Muscle layer of duodenum (tissue), 2 donors: ENCODE measurements around the gene TXN2.
A peak's percentile ranks its signal among the peaks of the same experiment; 100 is the strongest.
"Not testable (repeated sequence)": the region's sequence is repeated elsewhere in the genome, so short reads cannot be mapped to it uniquely, and the experiment has no call there.

Source experiments
- H3K27ac ChIP-seq: one replicate; pipeline ENCODE4 v1.7.0; 2013; ENCODE audit warnings: mild to moderate bottlenecking, low read length
- H3K27me3 ChIP-seq: one replicate; pipeline ENCODE4 v1.7.0; 2013; ENCODE audit warnings: low read depth, mild to moderate bottlenecking, control low read depth, low read length
- H3K36me3 ChIP-seq, 2 donors: one replicate each; pipeline ENCODE4 v1.7.0; 2013; ENCODE audit warnings: low read length in 2 of 2, control low read depth in 1 of 2, mild to moderate bottlenecking in 1 of 2; ENCODE audit not compliant: insufficient read depth in 2 of 2, control insufficient read depth in 1 of 2
- H3K4me1 ChIP-seq, 2 donors: one replicate each; pipeline ENCODE4 v1.7.0; 2013; ENCODE audit warnings: low read length in 2 of 2, mild to moderate bottlenecking in 2 of 2, control low read depth in 1 of 2, moderate library complexity in 1 of 2; ENCODE audit not compliant: insufficient read depth in 2 of 2, control insufficient read depth in 1 of 2
- H3K4me3 ChIP-seq, 2 donors: one replicate each; pipeline ENCODE4 v1.7.0; 2013; ENCODE audit warnings: low read length in 2 of 2, low read depth in 1 of 2, mild to moderate bottlenecking in 1 of 2
- H3K9me3 ChIP-seq, 2 donors: one replicate each; pipeline ENCODE4 v1.7.0; 2013; ENCODE audit warnings: low read length in 2 of 2, control low read depth in 1 of 2, mild to moderate bottlenecking in 1 of 2; ENCODE audit not compliant: control insufficient read depth in 1 of 2
- donor health status: healthy.

Gene TXN2

DNA sequence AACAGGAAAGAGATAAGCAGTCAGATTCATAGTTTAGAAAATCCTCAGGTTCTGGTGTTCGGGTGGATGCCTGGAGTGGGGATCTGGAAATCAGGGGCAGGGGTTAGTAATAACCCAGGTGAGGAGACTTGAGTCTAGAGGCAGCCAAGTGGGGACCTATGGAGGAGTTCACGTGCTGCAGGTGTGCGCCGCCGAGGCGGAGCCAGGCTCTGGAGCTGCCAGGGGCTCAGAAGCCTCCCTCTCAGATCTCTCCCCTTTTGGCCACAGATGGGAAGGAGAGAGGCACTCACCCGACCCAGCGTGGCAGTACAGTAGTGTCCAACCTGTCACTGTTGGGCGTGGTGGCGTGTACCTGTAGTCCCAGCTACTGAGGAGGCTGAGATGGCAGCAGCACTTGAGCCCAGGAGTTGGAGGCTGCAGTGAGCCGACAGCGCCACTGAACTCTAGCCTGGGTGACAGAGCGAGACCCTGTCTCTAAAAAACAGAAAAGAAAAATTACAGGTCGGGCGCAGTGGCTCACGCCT lies 27.5 kb downstream of the TXN2 start:
- Histone ChIP-seq H3K36me3 (no peaks in the 10 kb centered on the region), H3K4me1 (peaks cover 10 to 12% of the 10 kb centered on the region in 2 donors), H3K9me3 (no peaks in the 10 kb centered on the region), H3K4me3 (no peak overlapping the region), H3K27me3 (no peaks in the 10 kb centered on the region), H3K27ac (no peak overlapping the region)

DNA sequence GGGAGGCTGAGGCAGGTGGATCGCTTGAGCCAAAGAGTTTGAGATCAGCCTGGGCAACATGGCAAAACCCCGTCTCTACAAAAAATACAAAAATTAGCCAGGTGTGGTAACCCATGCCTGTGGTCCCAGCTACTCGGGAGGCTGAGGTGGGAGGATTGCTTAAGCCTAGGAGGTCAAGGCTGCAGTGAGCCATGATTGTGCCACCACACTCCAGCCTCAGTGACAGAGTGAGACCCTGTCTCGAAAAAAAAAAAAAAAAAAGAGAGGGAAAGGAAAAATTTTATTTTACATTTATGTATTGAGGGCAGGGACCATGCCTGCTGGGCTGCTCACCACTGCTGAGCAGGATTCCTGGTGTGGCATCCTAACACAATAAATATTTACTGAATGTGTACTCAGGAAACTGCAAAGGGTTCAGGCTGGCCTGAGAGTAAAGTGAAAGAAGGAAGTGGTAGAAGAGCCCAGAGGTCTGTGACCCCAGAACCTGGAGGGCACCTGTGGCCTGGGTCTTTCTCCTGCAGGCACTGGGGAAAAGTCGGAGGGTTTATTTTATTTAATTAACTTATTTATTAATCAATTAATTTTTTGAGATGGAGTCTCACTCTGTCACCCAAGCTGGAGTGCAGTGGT lies 28.3 kb downstream of the TXN2 start:
- not testable (repeated sequence) for H3K36me3 ChIP-seq, H3K27me3 ChIP-seq, H3K9me3 ChIP-seq, H3K4me3 ChIP-seq
- Histone ChIP-seq H3K4me1 (peaks cover 9 to 12% of the 10 kb centered on the region in 2 donors), H3K27ac (peak overlapping the region; percentile 72)

DNA sequence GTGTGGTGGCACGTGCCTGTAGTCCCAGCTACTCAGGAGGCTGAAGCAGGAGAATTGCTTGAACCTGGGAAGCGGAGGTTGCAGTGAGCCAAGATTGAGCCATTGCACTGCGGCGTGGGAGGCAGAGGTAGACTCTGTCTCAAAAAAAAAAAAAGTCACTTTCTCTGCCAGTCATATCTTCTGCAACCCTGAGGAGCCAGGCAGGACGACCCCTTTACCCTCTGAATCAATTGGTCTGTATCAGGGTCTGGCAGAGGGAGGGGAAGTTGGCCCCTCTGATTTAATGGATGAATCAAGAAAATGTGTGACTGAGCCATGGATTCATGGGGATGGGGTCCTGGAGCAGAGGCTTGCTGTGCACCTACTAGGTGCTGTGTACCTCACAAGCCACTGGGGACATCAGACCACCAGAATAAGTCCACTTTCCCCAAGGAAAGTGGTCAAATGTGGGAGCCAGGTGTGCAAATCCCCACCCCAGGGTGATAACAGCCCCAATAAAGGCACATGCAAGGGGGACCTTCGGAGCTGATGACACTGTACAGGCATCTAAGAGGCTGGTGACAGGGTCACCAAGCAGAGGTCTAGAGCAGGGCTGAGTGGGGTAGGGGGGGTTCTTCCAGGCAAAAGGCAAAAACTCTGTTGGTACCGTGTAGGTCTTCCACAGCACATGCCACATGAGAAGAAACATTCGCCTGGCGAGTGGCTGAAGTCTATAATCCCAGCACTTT lies 29.0 kb downstream of the TXN2 start:
- Histone ChIP-seq H3K4me3 (no peak overlapping the region), H3K4me1 (peaks cover 6 to 12% of the 10 kb centered on the region in 2 donors), H3K36me3 (no peaks in the 10 kb centered on the region), H3K27me3 (no peaks in the 10 kb centered on the region), H3K9me3 (no peaks in the 10 kb centered on the region), H3K27ac (peak overlapping the region; percentile 72)

DNA sequence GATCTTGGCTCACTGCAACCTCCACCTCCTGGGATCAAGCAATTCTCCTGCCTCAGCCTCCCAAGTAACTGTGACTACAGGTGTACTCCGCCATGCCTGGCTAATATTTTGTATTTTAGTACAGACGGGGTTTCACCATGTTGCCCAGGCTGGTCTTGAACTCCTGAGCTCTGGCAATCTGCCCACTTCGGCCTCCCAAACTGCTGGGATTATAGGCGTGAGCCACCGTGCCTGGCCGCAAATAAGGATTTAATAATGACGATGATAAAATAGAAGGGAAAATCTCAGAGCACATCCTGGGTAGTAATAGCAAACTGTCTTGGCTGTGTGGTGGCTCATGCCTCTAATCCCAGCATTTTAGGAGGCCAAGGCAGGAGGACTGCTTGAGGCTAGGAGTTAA lies 30.5 kb downstream of the TXN2 start:
- H3K4me3 ChIP-seq, H3K9me3 ChIP-seq, H3K27me3 ChIP-seq, H3K36me3 ChIP-seq: not testable (repeated sequence)
- peaks cover 6 to 12% of the 10 kb centered on the region in 2 donors for H3K4me1 ChIP-seq
- H3K27ac ChIP-seq: peak overlapping the region; percentile 35

DNA sequence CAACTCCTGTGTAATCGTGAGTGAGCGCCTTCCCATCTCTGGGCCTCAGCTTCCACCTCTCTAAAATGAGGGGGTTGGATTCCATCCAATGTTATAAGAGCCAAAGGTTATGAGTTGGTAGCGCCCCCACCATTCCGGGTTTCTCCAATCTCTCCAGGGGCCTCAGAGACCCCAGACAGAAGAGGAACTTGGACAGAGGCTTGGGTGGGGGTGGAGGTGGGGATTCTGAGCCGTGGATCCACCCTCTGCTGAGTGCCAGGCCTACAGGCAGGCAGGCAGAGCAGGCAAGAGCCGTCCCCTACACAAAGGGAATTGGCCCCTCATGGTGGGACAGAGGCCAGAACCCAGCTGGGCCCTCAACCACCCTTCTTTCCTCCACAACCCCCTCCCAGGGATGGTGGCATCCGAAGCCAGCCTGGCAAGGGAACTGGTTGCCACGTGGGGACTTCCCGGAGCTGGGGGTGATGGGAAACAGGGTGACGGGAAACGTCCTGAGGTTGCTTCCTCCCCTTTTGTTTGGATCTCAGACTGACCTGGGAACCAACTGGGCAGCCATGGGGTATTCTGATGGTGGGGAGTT lies 31.8 kb downstream of the TXN2 start:
- no peaks in the 10 kb centered on the region for H3K9me3 ChIP-seq
- peaks cover 6 to 7% of the 10 kb centered on the region in 2 donors for H3K4me1 ChIP-seq

DNA sequence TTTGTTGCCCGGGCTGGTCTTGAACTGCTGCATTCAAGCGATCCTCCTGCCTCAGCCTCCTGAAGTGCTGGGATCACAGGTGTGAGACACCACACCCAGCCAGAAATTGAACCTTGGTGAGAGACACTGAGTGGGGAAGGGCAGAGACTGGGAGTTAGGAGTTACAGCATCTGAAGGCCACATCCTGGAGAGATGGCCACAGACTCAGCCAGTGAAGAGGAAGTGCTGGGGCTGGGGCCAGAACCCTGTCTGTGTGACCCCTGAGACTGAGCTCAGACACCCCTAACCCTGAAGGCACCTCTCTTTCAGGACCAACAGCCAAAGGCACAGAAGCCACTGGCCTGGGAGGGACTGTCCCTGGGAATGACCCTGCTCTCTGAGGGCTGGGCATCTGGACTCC lies 33.8 kb downstream of the TXN2 start:
- no peak overlapping the region for H3K27ac ChIP-seq
- no peaks in the 10 kb centered on the region for H3K36me3 ChIP-seq
- H3K4me3 ChIP-seq: no peak overlapping the region
- H3K4me1 ChIP-seq: peaks cover 5 to 9% of the 10 kb centered on the region in 2 donors
- H3K27me3 ChIP-seq: no peaks in the 10 kb centered on the region
- no peaks in the 10 kb centered on the region for H3K9me3 ChIP-seq

More for the DNA sequence above, 31.8 kb downstream of the TXN2 start:
- H3K4me3 ChIP-seq: no peak overlapping the region
- no peaks in the 10 kb centered on the region for H3K36me3 ChIP-seq
- H3K27me3 ChIP-seq: no peaks in the 10 kb centered on the region
- H3K27ac ChIP-seq: no peak overlapping the region

DNA sequence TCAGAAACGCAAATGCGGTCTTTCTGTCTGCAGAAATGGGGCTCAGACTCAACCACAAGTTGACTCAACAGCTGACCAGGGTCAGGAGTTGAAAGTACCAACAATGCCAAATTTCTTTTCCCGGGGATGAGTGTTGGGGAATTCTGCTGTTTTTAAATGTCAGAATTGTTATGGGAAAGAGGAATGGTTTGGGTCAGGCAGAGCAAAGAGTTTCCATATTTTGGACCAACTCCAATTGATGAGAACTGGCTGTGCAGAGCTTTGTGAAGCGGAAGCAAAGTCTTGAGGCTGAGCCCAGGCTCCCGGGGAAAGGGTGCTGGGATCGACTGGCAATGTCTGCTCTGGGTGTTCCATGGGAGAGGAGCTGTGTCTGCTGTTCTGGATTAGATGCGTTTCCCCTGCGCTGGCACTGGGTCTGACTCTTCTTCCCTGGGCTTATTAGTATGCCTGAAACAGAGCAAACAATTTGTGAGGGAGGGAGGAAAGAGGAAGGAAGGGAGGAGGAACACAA lies 36.2 kb downstream of the TXN2 start:
- peak overlapping the region; percentile 65 for H3K27ac ChIP-seq
- H3K4me1 ChIP-seq: peaks cover 0 to 3% of the 10 kb centered on the region in 2 donors
- no peaks in the 10 kb centered on the region for H3K27me3 ChIP-seq

DNA sequence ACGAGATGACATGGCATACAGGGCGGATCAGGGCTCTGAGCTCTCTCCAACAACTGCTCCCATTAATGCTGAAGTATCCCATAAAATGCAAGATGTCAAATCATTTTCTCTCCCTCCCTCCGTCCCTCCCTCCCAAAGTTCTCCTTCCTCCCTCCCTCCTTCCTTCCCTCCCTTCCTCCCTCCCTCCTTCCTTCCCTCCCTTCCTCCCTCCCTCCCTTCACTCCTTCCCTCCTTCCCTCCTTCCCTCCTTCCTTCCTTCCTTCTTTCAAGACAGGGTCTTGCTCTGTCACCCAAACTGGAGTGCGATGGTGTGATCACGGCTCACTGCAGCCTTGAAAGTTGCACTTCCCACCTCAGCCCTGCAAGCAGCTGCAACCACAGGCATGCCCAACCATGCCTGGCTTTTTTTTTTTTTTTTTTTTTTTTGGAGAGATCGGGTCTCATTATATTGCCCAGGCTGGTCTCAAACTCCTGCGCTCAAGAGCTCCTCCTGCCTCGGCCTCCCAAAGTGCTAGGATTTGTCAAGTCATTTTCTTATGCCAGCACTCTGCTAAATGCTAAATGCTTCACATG lies 38.2 kb downstream of the TXN2 start:
- Histone ChIP-seq H3K4me1 (peaks cover 0 to 6% of the 10 kb centered on the region in 2 donors), H3K4me3 (no peak overlapping the region), H3K36me3 (no peaks in the 10 kb centered on the region), H3K27me3 (no peaks in the 10 kb centered on the region), H3K27ac (no peak overlapping the region), H3K9me3 (no peaks in the 10 kb centered on the region)

More for the DNA sequence above, 36.2 kb downstream of the TXN2 start:
- Histone ChIP-seq H3K36me3 (no peaks in the 10 kb centered on the region), H3K9me3 (no peaks in the 10 kb centered on the region), H3K4me3 (no peak overlapping the region)

DNA sequence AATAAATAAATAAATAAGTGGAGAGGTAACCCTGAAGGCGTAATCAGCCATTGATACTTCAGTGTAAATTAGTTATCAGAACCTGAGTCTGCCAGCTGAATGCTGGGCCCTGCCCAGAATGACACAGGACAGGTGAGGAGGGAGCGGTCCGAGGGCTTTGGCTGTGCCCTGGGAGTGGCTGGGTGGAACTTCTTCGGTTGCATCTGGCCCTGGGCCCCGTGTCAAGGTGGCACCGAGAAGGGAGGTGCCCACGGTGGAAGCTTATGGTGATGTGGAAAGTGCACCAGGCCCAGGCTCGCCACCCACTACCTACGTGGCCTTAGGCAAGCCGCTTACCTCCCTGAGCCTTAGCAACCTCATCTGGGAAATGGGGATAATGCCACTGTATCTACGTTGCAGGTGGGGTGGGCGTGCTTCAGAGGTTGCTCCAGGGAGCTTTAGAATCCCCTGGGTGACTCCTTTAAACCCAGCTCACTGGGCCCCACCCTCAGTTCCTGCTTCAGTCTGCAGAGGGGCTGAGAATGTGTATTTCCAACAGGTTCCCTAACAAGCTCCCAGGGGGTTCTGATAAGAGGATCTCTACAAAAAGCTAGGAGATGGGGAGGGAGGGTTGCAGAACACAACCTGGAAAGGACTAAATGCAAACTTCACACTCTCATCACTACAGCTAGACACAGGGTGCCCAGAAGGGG lies 38.8 kb downstream of the TXN2 start:
- no peaks in the 10 kb centered on the region for H3K27me3 ChIP-seq

DNA sequence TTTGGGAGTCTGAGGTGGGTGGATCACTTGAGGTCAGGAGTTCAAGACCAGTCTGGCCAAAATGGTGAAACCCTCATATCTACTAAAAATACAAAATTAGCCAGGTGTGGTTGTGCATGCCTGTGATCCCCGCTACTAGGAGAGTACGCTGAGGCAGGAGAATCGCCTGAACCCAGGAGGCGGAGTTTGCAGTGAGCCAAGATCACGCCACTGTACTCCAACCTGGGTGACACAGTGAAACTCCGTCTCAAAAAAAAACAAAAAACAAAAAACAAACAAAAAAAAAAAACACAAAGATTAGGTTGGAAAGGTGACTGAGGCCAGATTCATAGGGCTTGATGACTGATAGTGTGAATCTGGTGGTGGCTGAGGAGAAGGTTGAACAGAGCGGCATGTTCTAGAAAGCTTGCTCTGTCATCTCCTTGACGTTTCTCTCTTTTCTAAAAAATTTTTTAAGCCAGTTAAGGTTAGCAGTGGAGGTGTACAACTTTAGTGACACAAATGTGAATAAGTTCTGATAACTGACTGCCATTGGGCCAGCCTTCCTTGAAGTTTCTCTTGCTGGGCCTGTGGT lies 40.9 kb downstream of the TXN2 start:
- no peak overlapping the region for H3K4me3 ChIP-seq
- H3K27me3 ChIP-seq: no peaks in the 10 kb centered on the region
- no peaks in the 10 kb centered on the region for H3K9me3 ChIP-seq
- H3K27ac ChIP-seq: no peak overlapping the region
- H3K4me1 ChIP-seq: peaks cover 6 to 8% of the 10 kb centered on the region in 2 donors
- no peaks in the 10 kb centered on the region for H3K36me3 ChIP-seq

More for the DNA sequence above, 38.8 kb downstream of the TXN2 start:
- Histone ChIP-seq H3K27ac (no peak overlapping the region), H3K9me3 (no peaks in the 10 kb centered on the region), H3K4me1 (peaks cover 0 to 6% of the 10 kb centered on the region in 2 donors), H3K36me3 (no peaks in the 10 kb centered on the region), H3K4me3 (no peak overlapping the region)
